ENCODE results near the gene FAM76B. TPM values are rescaled to one million over a fixed set of nuclear protein-coding genes. Genes with fewer than 3 reads are reported as not detected.

FAM76B gene
- total RNA-seq (17.0 and 29.1 TPM in 2 replicates), polyA plus RNA-seq (13.4 and 23.4 TPM in 2 replicates)

DNA sequence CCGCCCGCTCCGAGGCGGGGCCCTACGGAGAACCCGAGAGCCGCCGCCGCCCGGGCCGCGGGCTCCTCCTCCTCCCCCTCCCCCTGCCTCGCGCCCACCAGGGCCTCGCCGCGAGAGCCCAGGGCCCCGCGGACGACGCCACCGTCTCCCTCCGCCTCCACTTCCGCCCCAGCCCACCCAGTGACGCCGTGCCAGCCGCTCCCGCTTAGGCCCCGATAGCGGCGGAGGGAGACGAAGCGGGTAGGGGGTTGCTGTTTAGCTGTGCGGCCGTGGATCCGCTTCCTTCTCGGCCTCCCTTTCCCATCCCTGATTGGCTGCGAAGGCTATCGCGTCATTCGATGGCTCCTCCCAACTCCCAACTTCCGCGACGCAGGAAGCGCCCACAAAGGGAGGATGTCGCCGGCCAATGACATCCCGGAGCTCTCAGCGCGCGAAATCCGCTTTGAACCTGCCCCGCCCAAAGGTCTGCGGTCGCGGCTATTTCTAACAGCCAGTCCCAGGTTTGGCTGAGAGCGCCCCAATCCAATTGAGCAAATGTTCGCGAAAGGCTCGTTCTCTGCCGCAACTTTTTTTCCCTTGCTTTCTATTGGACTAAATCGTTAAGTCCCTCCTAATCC is at the start of gene FAM76B:
TSS of gene FAM76B (minus strand) at position 277 of the 617 bp plus-strand sequence. CDS start 304 bp downstream, outside the sequence.
- peaks cover 22% of the 10 kb centered on the region for H3K36me3 ChIP-seq
- H3K4me3 ChIP-seq: peak within 1 kb of the TSS; percentile 92
- peaks cover 15% of the 10 kb centered on the region for H3K4me1 ChIP-seq (ENCODE audit: low read depth)
- H3K27ac ChIP-seq: peak within 1 kb of the TSS; percentile 96
- TF ChIP-seq CTCF (IDR thresholded peaks at IDR 0.05; ENCODE audit: low read depth, low read length): no peak
- no peaks in the 10 kb centered on the region for H3K27me3 ChIP-seq
- no peaks in the 10 kb centered on the region for H3K9me3 ChIP-seq (ENCODE audit: low read depth)
- DNase-seq (ENCODE audit: low read depth in 1 of 2, low spot score in 1 of 2): peak; percentile 98 to 99

- H3K4me1 ChIP-seq (ENCODE audit: low read depth): no peaks in the 10 kb centered on the region
- H3K9me3 ChIP-seq (ENCODE audit: low read depth): no peaks in the 10 kb centered on the region
- DNase-seq (ENCODE audit: low read depth in 1 of 2, low spot score in 1 of 2): peak; percentile 77 to 94
- no peaks in the 10 kb centered on the region for H3K27me3 ChIP-seq
- H3K36me3 ChIP-seq: peaks cover 54% of the 10 kb centered on the region
- no peak overlapping the region for H3K27ac ChIP-seq
- TF ChIP-seq CTCF (IDR thresholded peaks at IDR 0.05; ENCODE audit: low read depth, low read length): peak; percentile 92
- H3K4me3 ChIP-seq: no peak overlapping the region
These were observed 46.3 kb upstream of the FAM76B start for GRCh38 chr11:95835768-95836488.

GRCh38 chr11:95835351-95835750 is 45.8 kb upstream of the FAM76B start:
- no peak overlapping the region for H3K4me3 ChIP-seq
- no peaks in the 10 kb centered on the region for H3K9me3 ChIP-seq (ENCODE audit: low read depth)
- H3K27me3 ChIP-seq: no peaks in the 10 kb centered on the region
- peaks cover 59% of the 10 kb centered on the region for H3K36me3 ChIP-seq
- no peak for DNase-seq (ENCODE audit: low read depth in 1 of 2, low spot score in 1 of 2)
- H3K4me1 ChIP-seq (ENCODE audit: low read depth): no peaks in the 10 kb centered on the region
- TF ChIP-seq CTCF (IDR thresholded peaks at IDR 0.05; ENCODE audit: low read depth, low read length): no peak
- no peak overlapping the region for H3K27ac ChIP-seq

DNA sequence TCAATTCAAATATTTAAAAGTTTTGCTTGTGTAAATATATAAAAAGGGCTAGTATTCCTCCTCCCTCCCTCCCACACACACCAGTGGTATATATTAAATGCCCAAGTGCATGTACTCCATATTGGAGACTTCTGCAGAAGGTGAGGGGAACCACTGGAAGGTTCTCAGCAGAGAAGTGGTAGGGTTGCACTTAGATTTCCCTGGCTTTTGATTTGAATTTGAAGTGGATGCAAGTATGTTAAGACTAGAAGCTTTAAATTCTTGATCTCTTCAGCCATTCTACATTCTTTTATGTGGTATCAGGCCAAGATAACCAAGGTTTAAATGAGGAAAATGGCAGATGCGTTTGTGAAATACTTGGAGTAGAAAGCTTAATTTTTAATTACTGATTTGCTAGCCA is 43.8 kb upstream of the FAM76B start:
- Histone ChIP-seq H3K4me1 (ENCODE audit: low read depth) (no peaks in the 10 kb centered on the region), H3K9me3 (ENCODE audit: low read depth) (no peaks in the 10 kb centered on the region), H3K27ac (peak overlapping the region; percentile 30), H3K36me3 (peaks cover 73% of the 10 kb centered on the region), H3K27me3 (no peaks in the 10 kb centered on the region), H3K4me3 (no peak overlapping the region)
- no peak for TF ChIP-seq CTCF (IDR thresholded peaks at IDR 0.05; ENCODE audit: low read depth, low read length)
- DNase-seq (ENCODE audit: low read depth in 1 of 2, low spot score in 1 of 2): no peak

DNA sequence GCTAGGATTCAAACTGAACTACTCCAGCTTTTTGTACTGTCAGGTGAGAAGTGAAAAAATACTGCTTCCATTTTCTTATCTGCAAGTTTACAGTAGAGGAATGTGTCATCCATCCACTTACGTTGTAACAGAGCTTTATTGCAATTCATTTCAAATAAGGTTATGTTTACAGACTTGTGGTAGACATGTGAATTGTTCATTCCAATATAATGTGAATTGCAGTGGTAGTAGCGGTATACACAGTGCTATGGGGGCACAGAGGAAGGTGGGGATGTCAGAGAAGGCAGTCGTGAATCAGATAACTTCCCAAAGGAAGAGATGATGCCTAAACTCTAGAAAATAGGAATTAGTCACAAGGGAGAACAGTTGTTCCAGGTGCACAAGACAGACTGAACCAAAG is 43.2 kb upstream of the FAM76B start:
- TF ChIP-seq CTCF (IDR thresholded peaks at IDR 0.05; ENCODE audit: low read depth, low read length): no peak
- Histone ChIP-seq H3K27ac (peak overlapping the region; percentile 30), H3K4me3 (no peak overlapping the region), H3K27me3 (no peaks in the 10 kb centered on the region), H3K4me1 (ENCODE audit: low read depth) (no peaks in the 10 kb centered on the region), H3K36me3 (peaks cover 75% of the 10 kb centered on the region), H3K9me3 (ENCODE audit: low read depth) (no peaks in the 10 kb centered on the region)
- DNase-seq (ENCODE audit: low read depth in 1 of 2, low spot score in 1 of 2): peak in 1 of 2 donors; percentile 6
